GM21619 (cell line): ENCODE measurements around the gene NREP.

ENCODE experiments used
- ATAC-seq: cut with Tn5 transposase; IDR thresholded peaks from one replicate; pipeline ENCODE4 v1.9.1; 2021; ENCODE audit not compliant: unreplicated experiment

Gene NREP

DNA sequence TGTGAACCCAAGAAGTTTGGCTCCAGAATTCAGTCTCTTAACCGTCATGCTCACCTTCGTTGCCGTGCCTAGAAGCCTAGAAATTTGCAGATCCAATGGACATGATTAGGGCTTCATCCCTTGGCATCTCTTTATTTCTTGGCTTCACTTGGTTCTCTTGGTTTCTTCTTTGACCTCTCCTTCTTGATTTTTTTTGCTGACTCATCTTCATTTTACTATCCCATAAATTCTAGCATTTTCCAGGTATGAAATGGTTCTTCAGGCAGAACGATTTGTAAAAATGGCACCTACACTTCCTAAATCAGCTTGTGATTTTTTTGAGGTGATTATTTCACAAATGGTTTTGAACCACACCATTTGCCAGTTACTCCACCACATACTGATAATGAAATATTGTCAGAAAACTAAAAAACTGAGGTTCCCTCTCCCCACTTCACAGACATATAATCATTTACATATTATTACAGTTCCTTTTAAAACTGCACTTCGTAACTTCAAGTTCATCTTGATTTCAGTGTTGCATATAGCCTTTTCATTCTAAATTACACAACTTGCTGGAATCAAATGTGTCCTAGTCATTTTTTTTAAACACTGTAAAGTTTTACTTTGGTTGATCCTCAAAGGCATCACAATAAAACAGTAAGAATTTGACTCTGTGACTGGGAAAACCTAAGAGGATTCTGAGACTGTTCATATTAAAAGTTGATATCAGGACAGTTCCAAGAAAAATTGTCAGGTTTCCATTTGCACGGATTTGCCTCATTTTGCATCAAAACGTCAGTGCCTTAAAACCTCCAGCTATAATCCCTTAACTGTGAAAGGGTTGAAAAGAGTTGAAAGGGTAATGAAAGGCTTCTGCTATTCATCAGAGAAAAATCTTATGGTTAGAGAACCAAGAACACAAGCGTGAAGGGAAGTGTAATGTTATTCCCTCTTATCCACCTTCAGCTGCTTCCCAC lies 8.9 kb upstream of the NREP start:
- ATAC-seq: no peak

DNA sequence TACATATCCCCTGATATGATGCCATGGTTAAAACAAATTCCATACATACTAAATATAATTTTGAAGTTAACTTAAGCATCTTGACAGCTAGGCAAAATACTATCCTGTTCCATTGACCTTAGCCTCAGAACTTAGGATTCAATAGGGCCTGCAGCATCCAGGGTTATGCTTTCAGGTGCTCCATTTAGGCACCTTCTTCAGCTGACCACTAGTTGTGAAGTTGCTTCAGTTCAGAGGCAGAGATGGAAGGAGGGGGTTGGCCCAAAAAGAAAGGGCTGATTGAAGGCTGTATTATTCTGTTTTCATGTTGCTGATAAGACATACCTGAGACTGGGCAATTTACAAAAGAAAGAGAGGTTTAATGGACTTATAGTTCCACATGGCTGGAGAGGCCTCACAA lies 7.0 kb upstream of the NREP start:
- no peak for ATAC-seq

DNA sequence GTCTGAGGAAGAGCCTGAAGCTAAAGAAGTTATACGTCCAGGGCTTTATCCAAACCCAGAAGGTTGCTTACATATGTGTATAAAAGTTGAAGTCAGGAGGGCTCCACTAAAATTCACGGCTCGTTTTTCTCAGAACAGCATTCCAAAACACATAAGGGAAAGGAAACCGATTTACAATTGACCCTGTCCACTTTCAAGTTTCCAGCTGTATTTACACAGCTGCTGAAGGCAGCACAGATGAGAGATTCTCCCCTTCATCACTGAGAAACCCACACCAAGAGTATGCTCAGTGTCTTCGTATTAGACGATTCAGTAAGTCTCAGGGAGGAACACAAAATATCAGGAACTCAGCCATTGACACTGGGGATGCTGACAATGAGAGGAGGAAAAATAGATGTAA lies 5.9 kb upstream of the NREP start:
- no peak for ATAC-seq

DNA sequence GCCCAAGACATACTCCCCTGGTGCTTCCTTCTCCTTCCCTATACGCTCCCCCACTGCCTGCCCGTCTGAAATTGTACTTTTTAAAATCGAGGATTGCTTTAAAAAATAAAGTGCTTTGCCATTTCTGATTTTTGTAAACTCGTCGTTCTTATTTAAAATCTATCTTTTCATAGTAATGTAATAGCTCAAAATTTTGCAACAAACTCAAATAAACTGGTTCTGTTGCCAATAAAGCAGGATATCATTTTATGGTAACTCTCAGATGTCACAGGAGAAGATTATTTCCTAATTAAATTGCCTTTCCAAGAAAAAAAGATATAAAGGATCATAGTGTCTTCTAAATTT lies 1.3 kb upstream of the NREP start:
- no peak for ATAC-seq

DNA sequence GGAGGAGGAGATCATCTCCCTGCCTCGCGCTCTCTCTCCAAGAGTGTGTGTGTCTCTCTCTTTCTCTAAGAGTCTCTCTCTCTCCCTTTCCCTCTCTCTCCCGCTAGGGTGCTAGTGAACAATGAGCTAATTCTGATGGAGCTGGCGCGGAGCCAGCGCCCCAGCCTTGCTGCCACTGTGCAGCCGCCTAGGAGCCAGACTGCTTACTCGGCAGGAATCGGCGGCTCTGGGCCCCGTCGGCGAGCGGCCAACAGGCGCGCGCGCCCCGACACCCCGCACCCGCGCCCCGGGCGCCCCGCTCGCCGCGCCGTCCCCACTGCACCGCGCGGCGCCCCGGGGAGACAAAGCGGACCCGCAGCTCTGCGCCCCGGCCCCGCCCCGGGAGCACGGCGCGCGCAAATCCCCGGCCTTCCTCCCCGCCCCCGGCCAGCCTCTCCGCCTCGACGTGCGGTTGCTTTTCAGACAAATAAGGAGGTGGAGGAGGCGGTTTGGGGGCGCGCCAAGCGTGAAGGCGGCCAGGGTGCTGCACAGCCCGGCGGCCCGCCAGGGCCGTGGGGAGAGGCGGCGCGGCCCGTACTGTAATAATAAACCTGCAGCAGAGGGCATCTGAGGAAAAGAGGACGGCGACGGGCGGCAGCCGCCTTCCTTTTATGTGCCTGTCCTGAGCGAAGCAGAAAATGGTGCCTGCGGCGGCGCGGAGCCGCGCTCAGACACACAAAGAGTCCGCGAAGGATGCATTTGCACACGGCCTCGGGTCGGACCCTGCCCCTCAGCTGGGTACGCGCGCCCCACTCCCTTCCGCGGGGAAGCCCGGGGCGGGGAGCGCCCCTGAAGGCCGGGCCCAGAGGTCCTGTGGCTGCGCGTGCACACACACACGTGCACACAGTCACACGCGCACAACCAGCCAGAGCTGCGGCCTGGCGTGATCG lies 625 bp upstream of the NREP start:
- ATAC-seq: peak; percentile 79

DNA sequence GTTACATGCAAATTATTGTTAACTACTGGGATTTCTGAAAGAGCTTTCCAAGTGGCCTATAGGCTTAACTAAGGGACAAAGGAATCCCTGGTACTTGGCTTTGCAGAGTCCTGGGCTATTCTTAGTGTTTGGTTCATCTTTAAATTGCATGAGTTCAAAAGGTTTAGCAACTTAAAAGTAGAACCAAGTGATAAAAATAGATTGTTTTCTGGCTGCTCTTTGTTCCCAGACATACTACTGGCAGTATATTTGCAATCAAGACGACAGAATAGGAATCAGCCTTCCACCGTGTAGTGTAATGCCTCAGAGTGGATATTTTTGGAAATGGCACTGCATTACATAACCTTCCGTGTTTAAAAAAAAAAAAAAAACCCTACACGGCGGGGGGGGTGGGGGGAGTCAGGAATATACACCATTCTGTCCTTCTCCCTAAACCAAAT lies 1.0 kb downstream of the NREP start:
- no peak for ATAC-seq

DNA sequence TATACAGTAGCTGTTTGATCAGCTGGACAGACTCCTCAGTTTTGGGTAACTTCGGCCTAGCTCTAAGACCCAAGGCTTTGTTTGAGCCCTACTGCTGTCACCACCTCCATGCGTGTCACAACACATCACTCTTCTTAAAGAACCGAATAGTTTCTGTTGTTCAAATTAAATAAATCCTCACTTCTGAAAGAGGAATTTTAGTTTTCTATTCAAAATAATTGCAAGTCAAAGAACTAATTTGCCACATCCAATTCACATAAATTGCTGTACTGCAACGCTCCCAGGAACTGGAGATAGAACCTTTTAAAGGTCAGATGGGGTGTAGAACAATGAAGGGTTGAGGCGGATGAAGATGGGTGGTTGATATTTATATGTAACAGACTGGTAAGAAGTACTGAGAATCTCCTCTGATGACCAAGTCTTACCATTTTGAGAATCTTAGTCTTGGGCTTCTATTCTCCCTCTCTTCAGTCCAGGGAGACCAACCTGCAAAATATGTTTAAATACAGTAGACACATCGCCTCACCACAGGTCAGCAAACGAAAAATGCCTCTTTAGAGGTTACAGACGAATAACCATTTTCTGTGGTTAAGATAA lies 1.6 kb downstream of the NREP start:
- no peak for ATAC-seq

DNA sequence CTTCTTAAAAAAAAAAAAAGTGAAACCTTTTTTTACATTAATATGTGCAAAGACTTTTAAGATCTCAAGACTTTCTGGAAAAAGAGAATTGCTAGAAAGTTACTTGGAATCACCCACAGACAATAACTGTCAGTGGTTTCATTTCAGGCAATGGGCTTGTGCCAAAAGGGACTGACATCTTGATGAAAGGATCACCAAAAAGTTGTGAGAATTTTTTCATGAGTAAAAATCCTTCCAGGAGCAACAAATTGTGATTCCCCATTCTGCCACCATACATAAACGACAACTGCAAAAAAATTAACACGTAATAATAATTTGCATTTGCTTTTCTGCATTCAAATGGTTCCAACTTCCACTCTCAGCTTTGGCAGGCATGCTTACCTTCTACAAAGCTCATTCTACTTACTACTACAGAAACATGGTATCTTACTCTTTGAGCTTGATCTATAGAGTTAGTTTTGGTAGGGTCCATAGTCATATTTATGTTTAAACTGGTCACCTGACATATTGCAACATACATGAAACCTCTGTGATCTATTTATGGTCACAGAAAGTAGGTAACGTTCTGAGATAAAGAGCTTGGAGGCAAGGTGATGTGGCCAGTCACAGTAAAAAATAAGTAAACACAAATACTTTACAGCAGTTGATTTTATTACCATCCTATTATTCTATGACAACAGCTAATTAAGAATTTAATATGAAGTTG lies 3.0 kb downstream of the NREP start:
- ATAC-seq: no peak

DNA sequence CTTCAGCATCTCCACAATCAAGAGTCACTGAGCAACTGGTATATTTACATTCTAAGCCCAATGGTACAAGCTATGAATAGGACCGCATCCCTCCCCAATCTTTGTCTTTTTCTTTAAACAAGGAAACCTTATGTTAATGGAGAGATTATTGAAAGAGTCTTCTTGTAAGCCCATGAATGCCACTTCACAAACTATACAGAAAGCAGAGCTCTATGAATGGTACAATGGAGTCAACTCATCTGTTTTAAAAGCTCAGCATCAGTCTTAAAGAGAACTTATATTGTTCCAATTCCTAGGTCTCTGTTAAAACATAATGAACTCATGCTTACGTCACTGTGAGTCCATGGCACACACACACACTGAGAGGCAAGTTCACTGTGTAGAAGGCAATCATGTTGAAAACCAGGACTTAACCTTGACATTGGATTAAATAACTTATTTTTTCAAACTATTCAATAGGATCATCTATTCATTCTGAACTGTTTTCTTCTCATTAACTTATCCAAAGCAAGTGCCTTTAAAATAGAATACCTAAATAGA lies 4.5 kb downstream of the NREP start:
- no peak for ATAC-seq

DNA sequence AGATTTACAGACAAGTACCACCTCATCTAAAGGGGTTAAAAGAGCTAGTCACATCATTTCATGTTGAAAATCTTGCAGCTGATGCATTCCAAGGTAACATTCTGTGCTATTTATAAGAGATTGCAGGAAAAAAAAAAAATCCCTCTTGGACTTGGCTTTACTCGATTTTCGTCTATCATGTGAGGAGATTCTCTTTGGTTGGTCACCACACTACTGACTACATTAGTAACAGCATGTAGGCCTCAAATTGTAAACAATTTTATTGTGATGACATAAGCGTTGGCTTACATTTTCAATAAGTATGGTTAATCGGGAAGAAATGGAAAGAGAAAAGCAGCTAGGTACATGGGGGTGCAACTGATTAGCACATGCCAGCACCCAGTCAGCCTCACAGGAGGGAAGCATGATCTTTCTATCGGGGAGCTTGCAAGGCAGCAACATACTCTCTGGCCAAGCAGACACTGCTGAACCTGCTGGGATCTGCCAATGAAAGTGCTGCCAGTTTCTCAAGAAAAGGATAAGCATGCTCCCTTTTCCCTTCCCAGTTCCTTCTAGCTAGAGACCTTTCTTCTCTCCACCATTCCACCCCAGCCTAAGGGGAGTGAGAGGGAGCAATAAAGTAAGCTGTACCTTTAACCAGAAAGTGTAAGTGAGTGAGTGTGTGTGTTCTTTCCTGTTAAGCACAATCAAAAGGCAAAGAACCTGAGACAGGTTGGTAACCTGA lies 7.5 kb downstream of the NREP start:
- no peak for ATAC-seq

DNA sequence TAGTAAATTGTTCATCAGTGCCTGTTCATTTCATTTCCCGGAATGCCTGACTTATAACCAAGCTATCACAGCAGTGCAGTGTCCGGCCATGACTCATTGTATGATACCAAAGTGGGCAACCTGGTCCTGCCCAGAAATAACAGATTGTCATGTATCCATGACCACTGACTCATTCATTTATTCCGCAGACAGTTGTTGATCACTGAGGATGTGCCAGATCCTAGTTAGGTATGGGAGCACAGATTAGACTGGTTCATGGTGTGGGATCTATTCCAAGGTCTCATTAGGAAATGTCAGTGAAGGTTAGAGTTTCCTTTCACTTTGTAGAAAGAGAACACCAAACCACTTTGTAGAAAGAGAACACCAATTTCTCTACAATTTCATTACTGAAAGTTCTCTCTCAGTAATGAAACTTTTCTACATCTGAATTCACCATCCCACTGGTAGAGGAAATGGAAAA lies 8.7 kb downstream of the NREP start:
- ATAC-seq: no peak

DNA sequence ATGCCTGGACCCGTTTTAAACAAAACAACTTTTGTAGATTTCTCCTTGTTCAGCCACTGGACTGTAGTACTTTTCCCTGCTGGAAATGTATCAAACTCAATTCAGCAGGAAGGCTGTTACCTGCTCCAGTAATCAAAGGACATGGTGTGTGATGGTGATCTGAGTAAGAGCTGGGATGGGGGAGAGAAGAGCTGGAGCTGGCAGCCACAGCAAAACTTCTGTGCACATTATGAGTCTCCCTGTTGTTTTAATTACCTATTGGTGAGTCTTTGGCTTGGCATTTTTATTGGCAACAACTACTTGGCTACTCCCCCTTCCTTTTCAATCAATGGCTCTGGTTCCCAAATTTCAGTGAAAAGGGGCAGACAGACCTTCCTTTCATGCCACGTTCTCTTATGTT lies 9.7 kb downstream of the NREP start:
- no peak for ATAC-seq

DNA sequence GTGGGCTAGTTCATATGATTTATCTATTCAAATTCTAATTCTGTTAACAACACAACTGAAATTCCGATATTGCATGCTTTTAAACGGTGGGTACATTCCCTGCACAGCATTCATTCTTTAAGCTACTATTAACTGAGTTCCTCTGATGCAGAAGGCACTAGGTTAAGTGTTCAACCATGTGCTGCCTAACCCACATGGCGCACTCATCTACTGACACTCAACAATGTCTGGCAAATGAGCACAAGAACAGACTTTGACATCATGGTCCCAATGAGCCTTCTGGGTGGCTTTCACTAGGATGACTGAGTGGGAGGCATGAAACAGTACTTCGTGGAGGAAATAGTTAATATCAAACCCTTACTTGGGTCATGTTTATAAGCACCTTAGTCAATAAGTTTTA lies 10.2 kb downstream of the NREP start:
- no peak for ATAC-seq

DNA sequence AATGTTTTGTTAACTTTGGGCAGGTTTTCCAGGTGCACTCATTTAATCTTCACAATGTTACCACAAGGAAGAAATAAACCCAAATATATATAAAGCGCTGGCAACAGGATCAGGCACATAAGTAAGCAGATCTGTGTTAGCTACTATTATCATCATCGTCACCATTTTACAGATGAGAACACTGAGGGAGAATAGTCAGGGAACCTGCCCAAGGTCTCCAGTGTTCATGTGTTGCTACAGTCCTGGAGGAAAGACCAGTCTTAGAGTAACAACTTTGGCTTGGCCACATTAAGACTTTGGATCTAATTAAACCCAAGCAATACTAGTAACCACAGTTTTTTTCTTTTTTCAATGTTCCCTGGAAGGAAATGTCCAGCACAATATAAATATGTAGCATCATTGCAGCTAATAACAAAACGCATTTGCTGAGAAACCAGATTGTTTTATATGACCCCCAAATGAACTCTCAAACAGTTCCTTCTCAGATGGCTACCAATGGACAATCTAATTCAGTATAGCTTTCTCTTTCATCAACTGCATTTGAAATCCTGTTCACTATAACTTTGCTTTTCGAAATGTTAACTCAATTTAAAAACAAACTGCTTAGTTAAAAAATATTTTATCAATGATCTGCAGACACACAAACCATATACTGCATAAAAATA lies 11.8 kb downstream of the NREP start:
- ATAC-seq: no peak

DNA sequence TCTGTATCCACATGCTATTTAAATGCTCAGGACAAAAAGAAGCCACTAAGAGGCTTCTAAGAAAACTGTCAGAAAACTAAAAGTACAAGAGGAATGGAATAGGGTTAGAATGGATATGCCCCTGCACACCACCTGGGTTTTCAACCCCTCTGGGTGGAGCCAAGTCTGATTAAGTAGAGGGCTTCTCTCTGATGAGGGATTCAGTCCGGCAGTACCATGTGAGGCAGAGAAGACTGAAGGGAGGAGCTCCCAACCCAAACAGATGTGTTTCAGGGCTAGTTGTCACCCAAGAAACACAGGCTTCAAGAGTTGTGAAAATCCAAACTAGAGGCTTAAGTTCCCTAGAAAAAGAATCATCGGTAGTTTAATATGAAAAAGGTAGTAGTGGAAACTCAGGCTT lies 12.5 kb downstream of the NREP start:
- ATAC-seq: no peak

DNA sequence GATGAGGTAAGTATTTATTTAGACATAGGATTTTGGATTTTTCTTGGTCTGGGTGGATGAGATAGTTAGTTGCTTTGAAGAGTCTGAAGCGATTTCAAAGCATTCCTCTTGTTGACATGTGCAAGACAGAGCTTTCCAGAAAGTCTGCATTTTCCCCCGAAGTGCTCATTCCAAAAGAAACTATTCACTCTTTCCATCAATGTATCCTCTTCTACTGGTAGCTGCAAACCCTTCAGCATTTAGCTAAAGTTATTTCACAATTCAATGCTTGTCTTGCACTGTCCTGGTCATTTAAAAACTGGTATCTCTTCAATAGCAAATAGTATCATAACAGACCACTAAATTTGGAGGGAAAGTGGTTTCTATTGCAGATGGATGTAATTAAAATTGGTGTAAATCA lies 13.0 kb downstream of the NREP start:
- no peak for ATAC-seq

DNA sequence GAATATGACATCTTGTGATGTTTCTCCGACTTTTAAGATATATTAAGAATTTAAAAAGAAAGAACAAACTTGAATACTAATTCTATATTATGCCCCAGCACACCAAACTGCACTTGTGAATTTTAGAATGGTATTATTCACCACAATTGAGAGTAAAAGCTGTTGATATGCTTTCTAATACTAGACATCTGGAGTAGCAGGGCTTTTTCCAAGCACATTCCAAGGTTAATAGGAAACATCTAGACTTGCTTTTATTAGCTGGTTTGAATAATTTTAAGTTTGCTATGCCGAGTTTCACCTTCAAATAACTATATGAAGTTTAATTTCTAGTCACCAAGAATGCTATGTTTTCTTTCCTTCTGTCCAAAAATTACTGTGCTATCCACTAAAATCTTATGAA lies 13.5 kb downstream of the NREP start:
- ATAC-seq: no peak

DNA sequence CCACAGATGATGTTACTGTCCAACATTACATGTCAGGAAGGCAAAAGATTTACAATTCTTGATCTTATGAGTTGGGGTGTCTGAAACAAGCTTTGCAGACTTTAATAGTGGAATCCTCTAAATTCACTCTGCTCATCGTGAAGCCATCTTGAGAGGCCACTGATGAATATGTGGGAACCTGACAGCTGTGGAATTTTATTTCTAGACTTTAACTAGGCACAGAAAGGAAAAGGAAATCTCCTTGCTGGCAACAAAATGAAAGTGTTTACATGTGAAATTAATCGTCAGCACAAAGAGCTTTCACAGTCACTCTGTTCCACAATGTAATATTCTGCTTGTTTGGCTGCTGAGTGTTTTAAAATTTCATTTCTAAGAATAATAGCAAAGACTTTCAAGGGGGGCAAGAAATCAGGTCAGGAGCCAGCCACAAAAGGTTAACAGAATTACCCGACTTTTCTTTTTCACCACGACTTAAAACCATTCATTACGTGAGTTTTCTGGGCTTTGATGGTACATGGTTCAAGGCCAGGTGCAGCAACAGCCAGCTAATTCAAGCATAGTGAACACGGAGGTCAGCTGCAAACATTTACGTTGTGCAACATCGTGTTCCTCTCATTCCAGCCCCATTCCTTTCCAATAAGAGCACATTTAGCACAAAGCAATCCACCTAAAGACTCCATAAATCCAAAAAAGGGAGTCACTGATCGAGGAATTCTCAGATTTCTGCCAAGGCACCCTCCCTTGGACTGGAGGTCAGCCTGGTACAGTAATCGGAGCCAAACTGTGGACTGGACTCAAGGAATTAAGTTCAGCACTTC lies 14.6 kb downstream of the NREP start:
- no peak for ATAC-seq

DNA sequence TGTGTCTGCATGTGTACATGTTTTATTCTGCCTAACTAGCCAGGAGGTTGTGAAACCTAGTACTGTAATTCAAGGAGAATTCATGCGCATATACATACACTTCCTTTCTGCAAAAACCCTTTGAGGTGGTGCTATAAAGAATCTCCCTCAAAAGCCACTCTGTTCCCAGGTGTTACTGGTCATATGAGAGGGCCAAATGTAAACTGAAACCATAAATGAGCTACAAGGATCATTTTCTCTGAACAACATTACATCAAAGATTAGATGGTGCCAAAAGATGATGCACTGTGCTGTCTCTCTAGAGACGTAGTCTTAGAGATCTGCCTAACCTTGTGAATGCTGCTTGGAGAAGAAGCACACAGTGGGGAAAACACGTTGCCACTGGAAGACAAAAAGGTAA lies 15.7 kb downstream of the NREP start:
- peak; percentile 60 for ATAC-seq
